Inflammatory macrophage treated with lipopolysaccharide for 4 hours (primary cell): ENCODE measurements around the gene RPUSD1.
"Not testable (repeated sequence)": the region's sequence is repeated elsewhere in the genome, so short reads cannot be mapped to it uniquely, and the experiment has no call there.

Source experiments
- DNase-seq: peaks from one replicate; pipeline ENCODE4 v3.0.0-alpha.2; 2020

Gene RPUSD1

DNA sequence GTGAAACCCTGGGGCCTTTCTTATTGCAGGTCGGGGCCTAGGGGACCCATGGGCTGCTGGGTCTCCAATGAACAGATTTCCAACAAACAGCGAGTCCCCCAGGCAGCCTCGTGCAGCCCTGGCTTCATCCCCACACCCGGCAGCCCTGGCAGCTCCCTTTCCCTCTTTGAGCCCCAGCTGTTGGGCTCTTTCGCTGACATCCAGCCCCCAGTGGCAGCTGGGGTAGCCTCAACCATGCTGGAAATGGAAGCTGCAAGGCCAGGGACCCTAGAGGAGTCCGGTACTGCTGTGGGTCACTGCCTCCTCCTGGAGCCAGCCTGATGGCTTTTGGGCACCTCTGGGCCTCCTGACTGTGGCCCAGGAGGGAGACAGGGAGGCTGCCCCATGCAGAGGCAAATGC lies 5.9 kb downstream of the RPUSD1 start:
- DNase-seq: no peak

DNA sequence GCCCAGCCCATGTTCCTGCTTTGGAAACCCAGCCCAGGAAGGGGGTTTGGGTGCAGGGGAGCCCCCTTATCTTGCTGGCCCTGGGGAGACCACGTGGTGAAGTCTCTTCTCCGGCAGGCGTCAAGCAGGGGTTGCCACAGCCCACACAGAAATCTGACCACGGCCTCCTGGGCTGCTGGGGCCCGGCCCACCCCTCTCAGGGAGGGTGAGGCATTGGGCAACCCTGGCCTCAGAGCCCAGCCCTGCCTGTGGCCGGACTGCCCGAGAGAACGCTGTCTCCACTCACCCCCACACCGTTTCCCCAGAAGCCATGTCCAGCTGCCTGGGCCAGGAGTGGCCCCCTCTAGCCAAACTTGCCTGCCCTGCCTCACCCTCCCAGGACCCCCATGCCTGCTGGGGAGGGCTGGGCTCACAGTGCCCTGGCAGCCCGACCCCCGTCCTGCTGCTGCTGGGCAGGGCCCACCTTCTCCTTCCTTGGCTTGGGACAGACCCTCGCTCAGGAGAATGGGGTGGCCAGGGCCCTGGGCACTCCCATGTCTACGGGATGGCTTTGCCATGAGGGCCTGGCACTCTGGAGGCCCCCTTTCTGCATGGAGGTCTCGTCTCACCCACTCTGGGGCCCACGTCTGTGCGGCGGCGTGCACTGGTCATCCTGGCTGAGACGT lies 6.7 kb downstream of the RPUSD1 start:
- DNase-seq: no peak

DNA sequence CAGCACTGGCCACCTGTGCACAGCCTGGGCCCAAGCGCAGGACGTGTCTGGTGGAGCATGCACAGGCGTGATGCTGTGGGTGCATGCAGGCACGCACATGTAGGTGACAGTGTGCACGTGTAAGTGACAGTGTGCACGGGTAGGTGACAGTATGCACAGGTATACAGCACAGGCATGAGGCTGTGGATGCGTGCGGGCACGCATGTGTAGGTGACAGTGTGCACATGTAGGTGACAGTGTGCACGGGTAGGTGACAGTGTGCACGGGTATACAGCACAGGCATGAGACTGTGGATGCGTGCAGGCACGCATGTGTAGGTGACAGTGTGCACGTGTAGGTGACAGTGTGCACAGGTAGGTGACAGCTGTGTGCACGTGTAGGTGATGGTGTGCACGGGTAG lies 7.9 kb downstream of the RPUSD1 start:
- no peak for DNase-seq

- DNase-seq: no peak
These were observed 8.6 kb downstream of the RPUSD1 start for GRCh38 chr16:779561-779960.

GRCh38 chr16:778909-779527 lies 9.2 kb downstream of the RPUSD1 start:
- no peak for DNase-seq

DNA sequence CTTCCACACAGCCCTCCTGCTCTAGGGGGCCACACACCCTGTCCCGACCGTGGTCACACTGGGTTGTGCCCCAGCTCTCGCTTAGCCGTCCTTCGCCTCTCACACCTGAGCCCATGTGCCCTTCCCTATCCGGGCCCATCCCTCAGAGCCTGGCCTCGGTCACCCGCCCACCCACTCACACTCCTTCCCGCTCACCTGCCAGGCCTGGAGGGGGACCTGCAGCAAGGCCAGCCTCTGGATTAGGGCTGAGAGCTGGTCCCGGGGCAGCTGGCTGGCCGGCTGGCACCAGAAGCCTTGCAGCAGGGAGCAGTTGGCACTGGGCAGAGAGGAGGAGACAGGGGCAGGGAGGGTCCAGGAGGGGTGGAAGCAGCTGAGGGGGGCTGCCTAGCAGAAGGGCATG lies 9.7 kb downstream of the RPUSD1 start:
- DNase-seq: no peak

DNA sequence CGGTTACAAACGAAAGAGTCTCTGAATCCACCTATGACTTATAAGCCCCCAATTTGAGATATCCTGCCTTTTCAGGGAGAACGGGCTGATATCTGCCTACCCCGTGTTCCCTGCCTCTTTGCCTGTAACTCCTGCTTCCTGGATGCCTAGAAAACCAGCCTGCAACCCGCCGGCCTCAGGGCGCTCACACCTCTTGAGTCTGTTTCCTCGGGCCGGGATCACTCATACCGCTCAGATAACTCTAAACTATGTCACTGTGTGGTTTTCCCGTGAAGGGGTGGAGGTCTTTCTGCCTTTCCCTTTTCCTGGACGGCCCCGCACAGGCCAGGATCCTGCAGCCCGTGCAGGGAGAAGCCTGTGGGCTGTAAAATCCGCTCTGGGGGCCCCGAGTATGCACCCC lies 10.4 kb downstream of the RPUSD1 start:
- DNase-seq: no peak

- no peak for DNase-seq
These were observed 11.4 kb downstream of the RPUSD1 start for GRCh38 chr16:776824-777223.

DNA sequence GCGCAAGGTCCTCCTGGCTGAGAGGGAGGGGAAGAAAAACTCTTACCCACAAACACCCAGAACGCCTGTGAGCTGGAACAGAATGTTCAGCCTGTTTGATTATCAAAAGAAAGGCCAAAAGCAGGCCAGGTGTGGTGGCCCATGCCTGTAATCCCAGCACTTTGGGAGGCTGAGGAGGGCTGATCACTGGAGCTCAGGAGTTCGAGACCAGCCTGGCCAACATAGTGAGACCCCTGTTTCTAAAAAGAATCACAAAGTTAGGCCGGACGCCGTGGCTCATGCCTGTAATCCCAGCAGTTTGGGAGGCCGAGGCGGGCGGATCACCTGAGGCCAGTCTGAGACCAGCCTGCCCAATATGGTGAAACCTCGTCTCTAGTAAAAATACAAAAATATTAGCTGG lies 11.9 kb downstream of the RPUSD1 start:
- DNase-seq: not testable (repeated sequence)

DNA sequence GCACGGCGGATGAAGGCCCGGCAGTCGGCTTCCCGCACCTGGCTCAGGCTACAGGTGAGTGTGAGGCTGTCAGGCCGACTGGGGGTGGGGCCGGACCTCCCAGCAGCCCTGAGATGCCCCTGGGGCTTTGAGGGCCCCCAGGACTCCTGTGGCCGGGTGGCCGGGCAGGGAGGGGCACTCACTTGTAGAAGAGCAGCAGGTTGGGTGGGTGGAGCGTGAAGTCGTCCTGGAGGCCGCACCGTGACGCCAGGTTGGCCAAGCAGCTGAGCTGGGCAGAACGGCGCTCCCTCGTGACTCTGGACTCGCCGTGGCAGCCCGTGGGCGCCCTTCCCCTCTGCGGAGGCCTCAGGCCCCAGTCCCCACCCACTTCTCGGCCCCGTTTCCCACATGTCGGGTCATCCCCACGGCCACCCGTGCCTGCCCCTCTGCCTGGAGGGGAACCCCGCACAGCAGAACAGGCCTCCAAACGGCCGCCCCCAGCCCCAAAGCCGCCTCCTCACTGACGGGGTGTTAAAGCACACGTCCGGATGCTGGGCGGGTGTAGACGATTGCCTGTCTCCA lies 12.9 kb downstream of the RPUSD1 start:
- DNase-seq: no peak

- no peak for DNase-seq
These were observed 13.8 kb downstream of the RPUSD1 start for GRCh38 chr16:774086-775001.

DNA sequence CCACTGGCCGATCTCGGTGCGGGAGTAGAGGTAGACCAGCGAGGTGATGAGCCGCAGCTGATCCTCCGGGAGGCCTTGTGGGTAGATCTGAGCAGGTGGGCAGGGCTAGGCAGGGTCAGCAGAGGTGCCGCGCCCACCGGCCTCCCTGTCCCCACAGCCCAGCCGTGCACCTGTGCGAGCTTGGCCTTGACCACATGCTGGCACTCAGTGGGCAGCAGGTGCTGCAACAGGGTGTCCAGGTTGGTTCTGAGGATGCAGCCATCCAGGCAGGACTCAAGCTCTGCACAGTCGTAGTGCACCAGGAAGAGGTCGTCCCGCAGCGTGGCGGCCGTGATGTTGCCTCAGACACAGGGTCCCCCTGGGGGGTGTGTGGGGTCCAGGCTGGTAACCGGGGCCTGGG lies 15.2 kb downstream of the RPUSD1 start:
- DNase-seq: no peak

GRCh38 chr16:770411-770810 lies 17.8 kb downstream of the RPUSD1 start:
- DNase-seq: no peak

GRCh38 chr16:769934-770333 lies 18.2 kb downstream of the RPUSD1 start:
- no peak for DNase-seq

DNA sequence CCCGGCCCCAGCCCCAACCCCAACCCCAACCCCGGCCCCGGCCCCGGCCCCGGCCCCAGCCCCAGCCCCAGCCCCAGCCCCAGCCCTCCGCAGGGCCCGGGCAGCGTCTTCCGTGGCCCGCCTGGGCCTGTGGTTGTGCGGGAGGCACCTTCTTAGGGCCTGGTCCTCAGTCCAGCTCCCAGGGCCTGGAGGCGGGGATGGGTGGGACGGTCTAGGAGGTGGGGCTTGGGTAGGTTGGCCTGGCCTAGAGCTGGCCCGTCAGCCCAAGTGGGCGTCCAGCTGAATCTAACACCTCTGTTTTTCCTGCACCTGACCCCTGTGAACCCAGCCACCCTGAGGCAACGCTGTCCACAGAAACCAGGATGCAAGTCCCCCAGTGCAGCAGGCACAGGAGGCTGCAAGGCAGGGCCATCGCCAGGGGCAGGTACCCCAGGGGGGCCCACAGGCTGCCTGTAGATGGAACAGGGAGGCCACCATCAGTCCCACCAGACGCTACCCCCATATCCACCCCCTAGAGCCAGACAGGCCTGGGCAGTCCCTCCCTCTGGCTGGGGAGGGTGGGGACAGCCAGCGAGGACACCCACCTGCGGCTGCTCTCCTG lies 18.9 kb downstream of the RPUSD1 start:
- DNase-seq: no peak

GRCh38 chr16:768428-768827 lies 19.8 kb downstream of the RPUSD1 start:
- DNase-seq: no peak

- DNase-seq: no peak
These were observed 20.4 kb downstream of the RPUSD1 start for GRCh38 chr16:767743-768235.

DNA sequence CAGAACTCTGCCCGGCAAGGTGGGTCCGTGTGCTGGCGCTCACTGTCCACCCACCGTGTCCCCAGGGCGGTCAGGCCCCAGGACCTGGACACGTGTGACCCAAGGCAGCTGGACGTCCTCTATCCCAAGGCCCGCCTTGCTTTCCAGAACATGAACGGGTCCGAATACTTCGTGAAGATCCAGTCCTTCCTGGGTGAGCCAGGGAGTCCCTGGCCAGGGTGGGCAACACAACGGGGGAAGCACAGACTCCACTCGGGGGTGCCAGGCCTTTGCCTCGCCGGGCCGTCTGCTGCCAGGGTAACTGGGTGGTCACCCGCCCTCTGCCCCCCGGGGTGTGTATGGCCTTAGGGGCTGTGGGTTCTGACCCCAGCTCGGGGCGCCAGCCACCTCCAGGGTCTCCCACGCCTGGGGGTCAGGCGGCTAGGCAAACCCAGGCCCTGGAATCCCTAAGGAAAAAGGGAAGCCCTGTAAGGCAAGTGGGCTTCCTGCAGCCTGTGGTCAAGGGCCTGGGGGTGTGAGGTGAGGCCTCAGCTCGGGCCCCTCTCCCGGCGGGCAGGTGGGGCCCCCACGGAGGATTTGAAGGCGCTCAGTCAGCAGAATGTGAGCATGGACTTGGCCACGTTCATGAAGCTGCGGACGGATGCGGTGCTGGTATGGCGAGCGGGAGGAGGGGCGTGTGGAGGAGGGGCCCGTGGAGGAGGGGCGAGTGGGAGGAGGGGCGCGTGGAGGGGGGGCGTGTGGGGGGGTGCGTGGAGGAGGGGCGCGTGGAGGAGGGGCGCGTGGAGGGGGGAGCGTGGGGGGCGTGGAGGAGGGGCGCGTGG lies 21.2 kb downstream of the RPUSD1 start:
- no peak for DNase-seq

GRCh38 chr16:766008-766819 lies 22.0 kb downstream of the RPUSD1 start:
- DNase-seq: no peak

DNA sequence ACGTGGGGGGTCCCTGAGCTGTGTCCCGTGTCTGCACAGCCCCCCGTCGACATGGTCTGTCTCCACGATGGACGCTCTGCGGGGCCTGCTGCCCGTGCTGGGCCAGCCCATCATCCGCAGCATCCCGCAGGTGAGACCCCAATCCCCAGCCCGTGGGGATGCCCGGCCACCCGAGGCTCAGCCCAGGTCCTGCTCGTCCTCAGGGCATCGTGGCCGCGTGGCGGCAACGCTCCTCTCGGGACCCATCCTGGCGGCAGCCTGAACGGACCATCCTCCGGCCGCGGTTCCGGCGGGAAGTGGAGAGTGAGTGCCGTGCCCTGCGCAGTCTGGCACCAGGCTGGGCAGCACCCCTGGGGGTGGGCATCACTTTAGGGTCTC lies 22.7 kb downstream of the RPUSD1 start:
- no peak for DNase-seq

- DNase-seq: no peak
These were observed 23.2 kb downstream of the RPUSD1 start for GRCh38 chr16:764848-765487.
